ENCODE measurements around the gene CD69.

CD69 gene

DNA sequence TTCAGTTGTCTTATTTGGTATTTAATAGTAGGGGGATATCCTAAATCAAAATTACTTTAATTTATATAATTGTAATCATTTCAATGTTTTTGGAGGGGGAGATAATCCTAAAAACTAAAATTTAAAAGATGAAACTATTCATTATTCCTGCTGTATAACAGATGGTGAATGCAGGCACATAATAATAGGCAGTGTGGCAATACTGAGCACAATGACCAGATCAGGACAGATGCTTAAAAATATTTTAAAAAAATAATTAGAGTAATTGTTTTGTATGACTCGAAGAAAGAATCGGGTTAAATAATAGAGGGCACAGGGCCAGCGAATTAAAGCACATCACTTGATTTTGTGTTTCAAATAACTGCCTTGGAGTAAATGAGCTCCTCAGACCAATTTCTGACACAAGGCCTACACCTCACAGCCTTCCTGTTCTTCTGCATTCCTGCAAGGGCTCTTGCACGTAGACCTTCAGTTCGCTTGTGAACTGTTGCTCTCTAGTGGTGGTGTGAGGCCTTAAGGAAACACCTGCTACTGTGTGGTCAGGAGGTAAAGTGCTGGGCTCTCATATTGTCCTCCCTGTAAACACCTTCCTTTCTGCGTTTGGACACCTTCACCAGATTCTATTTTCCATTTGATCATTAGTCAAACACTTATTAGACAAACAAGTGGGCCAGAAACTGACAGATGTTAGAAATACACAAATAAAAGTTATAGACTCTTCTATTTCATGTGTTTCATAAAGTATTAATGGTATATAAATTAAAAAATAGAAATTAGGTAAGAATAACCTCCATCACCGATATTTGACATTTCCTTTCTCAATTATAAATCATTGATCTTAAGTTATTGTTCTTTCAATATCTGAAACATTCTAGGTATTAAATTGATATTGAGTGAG lies 37.3 kb upstream of the CD69 start:
- no peak overlapping the region for H3K4me3 ChIP-seq (ENCODE audit: low read depth, low read length)
- TF ChIP-seq, protein P1, sequence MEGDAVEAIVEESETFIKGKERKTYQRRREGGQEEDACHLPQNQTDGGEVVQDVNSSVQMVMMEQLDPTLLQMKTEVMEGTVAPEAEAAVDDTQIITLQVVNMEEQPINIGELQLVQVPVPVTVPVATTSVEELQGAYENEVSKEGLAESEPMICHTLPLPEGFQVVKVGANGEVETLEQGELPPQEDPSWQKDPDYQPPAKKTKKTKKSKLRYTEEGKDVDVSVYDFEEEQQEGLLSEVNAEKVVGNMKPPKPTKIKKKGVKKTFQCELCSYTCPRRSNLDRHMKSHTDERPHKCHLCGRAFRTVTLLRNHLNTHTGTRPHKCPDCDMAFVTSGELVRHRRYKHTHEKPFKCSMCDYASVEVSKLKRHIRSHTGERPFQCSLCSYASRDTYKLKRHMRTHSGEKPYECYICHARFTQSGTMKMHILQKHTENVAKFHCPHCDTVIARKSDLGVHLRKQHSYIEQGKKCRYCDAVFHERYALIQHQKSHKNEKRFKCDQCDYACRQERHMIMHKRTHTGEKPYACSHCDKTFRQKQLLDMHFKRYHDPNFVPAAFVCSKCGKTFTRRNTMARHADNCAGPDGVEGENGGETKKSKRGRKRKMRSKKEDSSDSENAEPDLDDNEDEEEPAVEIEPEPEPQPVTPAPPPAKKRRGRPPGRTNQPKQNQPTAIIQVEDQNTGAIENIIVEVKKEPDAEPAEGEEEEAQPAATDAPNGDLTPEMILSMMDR (IDR thresholded peaks at IDR 0.05; ENCODE audit: low read depth, low read length): peak; percentile 62

DNA sequence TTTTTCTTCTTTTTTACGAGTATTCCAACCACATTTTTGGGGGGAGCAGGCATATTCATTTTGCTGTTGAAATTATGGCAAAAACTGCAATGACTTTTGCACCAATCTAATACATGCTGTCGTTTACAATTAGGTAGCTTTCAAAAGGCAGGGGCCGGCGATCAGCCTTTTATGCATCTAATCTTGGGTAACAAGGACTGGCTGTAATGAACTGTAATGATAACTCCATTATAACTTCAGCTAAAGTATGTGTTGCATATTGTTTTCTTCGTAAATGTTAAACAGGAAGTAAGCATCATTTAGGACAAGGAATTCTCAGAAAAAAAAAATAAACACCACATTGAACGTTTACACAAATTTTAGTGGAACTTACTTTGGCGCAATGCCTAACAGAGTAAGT lies 36.3 kb upstream of the CD69 start:
- H3K4me3 ChIP-seq (ENCODE audit: low read depth, low read length): no peak overlapping the region
- TF ChIP-seq, protein P1 (IDR thresholded peaks at IDR 0.05; ENCODE audit: low read depth, low read length): no peak

DNA sequence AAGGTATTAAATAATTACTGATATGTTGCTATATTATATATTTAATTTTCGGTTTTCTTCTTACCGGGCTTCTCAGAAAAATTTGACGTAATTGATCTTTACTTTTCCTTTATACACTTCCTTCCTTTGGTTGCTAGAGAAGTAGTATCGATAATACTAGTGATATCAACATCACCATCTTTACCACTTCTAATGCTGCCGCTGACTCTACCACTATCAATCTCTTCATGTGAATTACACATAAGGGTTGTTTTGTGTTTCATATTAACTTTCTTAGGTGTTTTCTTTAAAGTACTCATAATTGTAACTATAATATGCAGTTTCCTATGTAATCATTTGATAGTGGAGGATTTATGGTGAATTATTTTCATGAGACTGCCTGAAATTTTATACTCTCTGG lies 35.6 kb upstream of the CD69 start:
- TF ChIP-seq, protein P1 (IDR thresholded peaks at IDR 0.05; ENCODE audit: low read depth, low read length): no peak
- no peak overlapping the region for H3K4me3 ChIP-seq (ENCODE audit: low read depth, low read length)

DNA sequence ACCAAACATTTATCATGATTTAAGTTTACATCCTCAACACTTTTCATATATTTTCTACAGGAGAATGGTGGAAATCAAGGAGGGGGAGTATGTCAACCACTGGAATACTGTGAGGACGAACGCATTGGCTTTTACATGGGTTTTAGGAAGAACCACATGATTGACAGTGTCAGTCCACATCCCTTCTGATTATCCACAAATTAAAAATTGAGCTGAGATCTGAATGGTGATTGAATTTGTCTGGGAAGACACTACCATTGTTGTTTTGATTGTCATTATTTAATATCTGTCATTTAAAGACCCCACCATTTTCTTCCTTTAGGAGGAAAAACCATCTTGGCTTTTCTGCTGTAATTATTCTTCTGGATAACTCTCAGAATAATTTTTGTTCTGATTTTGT lies 35.2 kb upstream of the CD69 start:
- no peak overlapping the region for H3K4me3 ChIP-seq (ENCODE audit: low read depth, low read length)
- TF ChIP-seq, protein P1 (IDR thresholded peaks at IDR 0.05; ENCODE audit: low read depth, low read length): no peak

DNA sequence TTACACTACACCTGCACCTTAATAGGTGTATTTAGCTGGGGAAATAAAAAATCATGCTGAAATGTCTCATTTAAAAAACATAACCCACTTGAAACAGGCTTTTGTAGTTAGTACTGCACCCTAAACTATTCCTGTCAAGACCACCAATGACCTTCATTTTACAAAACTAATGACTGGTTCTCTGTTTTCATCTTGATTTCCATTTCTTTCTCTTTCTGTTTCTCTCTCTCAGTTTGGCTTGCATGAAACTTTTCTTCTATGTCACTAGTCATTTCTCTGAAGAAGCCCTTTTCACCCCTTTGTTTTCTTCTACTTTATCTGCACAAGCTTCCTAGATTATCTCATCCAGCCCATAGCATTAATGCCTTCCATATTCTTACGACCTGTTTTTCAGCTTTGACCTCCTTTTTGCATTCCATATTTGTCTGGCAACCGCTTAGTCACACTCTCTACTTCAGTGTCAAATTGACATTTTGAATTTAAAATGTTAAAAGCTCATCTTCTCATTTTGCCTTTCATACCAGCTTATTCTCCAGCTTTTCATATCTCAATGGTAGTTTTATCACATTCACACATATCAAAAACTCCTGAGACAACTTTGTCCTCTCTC lies 33.9 kb upstream of the CD69 start:
- TF ChIP-seq, protein P1 (IDR thresholded peaks at IDR 0.05; ENCODE audit: low read depth, low read length): no peak
- H3K4me3 ChIP-seq (ENCODE audit: low read depth, low read length): no peak overlapping the region

DNA sequence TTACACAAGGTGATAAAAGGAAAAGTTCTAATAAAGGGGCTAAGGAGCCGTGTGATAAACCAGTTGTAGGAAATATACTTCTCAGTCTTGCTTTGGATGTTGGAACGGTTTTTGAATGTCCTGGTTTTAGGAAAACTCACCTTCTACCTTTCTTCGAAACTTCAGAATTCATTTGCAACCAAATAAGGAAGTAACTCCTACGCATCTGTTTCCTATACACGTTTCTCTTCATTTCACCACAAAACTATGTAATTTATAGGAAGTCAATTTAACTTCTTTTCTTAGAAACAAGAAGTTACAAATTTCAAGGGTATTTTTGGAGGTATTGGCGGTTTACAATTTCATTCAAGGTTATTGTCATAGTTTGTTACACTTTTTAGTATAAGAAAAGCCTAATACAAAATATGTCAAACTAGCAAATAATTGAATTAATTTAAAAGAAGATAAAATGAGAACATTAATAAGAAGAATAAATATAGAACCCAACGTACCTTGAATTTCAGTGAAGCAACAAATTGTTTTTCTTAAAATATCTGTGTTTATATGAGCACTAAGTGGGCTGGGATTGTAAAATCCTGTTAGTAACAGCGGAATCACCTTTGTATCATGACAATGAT lies 33.2 kb upstream of the CD69 start:
- TF ChIP-seq, protein P1 (IDR thresholded peaks at IDR 0.05; ENCODE audit: low read depth, low read length): no peak

More for the DNA sequence above, 33.2 kb upstream of the CD69 start:
- no peak overlapping the region for H3K4me3 ChIP-seq (ENCODE audit: low read depth, low read length)

All from WI38 (cell line).